ENCODE measurements around the gene SREK1IP1. TPM values are rescaled to one million over a fixed set of nuclear protein-coding genes. Genes with fewer than 3 reads are reported as not detected.

The SREK1IP1 gene
- total RNA-seq, 1 experiment from 2014 or later: 31.7 TPM

- no peak for DNase-seq (ENCODE audit: low spot score)
- no peaks in the 10 kb centered on the region for H3K36me3 ChIP-seq (ENCODE audit: insufficient read depth, low read length, poor library complexity, severe bottlenecking)
- H3K27ac ChIP-seq (ENCODE audit: low read depth, low read length, poor library complexity, severe bottlenecking): no peak overlapping the region
- no peaks in the 10 kb centered on the region for H3K27me3 ChIP-seq (replicated peaks; ENCODE audit: insufficient read depth, low read depth, low read length, poor library complexity)
- POLR2A ChIA-PET (ENCODE audit: low non-redundant PET): no interaction called here
- no peaks in the 10 kb centered on the region for H3K4me1 ChIP-seq (ENCODE audit: insufficient read depth, low read length, poor library complexity, severe bottlenecking)
- no TSS peak for BruUV-seq (replicated peaks)
- H3K4me3 ChIP-seq (ENCODE audit: low read depth, low read length, poor library complexity, severe bottlenecking): no peak overlapping the region
- CTCF ChIA-PET: no interaction called here
- intact Hi-C loops (cut with micrococcal nuclease; ENCODE audit: unreplicated experiment): no loop called here
- no peaks in the 10 kb centered on the region for H3K9me3 ChIP-seq (ENCODE audit: low read depth, low read length, poor library complexity, severe bottlenecking)
- TF ChIP-seq CTCF (conservative IDR thresholded peaks at IDR 0.05; ENCODE audit: low read depth, low read length) (no peak), EZH2 (IDR thresholded peaks at IDR 0.05; ENCODE audit: borderline replicate concordance, low read depth, low read length, poor library complexity, severe bottlenecking) (no peak)
Measured at GRCh38 chr5:64746446-64746845, 22.0 kb downstream of the SREK1IP1 start.

- POLR2A ChIA-PET (ENCODE audit: low non-redundant PET): no interaction called here
Measured at GRCh38 chr5:64744914-64745313, 23.6 kb downstream of the SREK1IP1 start.

GRCh38 chr5:64742821-64743220 is 25.7 kb downstream of the SREK1IP1 start:
- DNase-seq (ENCODE audit: low spot score): no peak
- H3K9me3 ChIP-seq (ENCODE audit: low read depth, low read length, poor library complexity, severe bottlenecking): no peaks in the 10 kb centered on the region
- POLR2A ChIA-PET (ENCODE audit: low non-redundant PET): no interaction called here
- no peak overlapping the region for H3K27ac ChIP-seq (ENCODE audit: low read depth, low read length, poor library complexity, severe bottlenecking)
- peaks cover 13% of the 10 kb centered on the region for H3K36me3 ChIP-seq (ENCODE audit: insufficient read depth, low read length, poor library complexity, severe bottlenecking)
- no TSS peak for BruUV-seq (replicated peaks)
- no peaks in the 10 kb centered on the region for H3K27me3 ChIP-seq (replicated peaks; ENCODE audit: insufficient read depth, low read depth, low read length, poor library complexity)
- H3K4me3 ChIP-seq (ENCODE audit: low read depth, low read length, poor library complexity, severe bottlenecking): no peak overlapping the region
- no peaks in the 10 kb centered on the region for H3K4me1 ChIP-seq (ENCODE audit: insufficient read depth, low read length, poor library complexity, severe bottlenecking)
- TF ChIP-seq CTCF (conservative IDR thresholded peaks at IDR 0.05; ENCODE audit: low read depth, low read length) (no peak), EZH2 (IDR thresholded peaks at IDR 0.05; ENCODE audit: borderline replicate concordance, low read depth, low read length, poor library complexity, severe bottlenecking) (no peak)
- intact Hi-C loops (cut with micrococcal nuclease; ENCODE audit: unreplicated experiment): no loop called here
- CTCF ChIA-PET: no interaction called here

More at GRCh38 chr5:64744914-64745313, 23.6 kb downstream of the SREK1IP1 start:
- no peak for DNase-seq (ENCODE audit: low spot score)
- CTCF ChIA-PET: no interaction called here
- Histone ChIP-seq H3K27me3 (replicated peaks; ENCODE audit: insufficient read depth, low read depth, low read length, poor library complexity) (no peaks in the 10 kb centered on the region), H3K27ac (ENCODE audit: low read depth, low read length, poor library complexity, severe bottlenecking) (no peak overlapping the region), H3K4me3 (ENCODE audit: low read depth, low read length, poor library complexity, severe bottlenecking) (no peak overlapping the region), H3K36me3 (ENCODE audit: insufficient read depth, low read length, poor library complexity, severe bottlenecking) (peaks cover 6% of the 10 kb centered on the region), H3K4me1 (ENCODE audit: insufficient read depth, low read length, poor library complexity, severe bottlenecking) (no peaks in the 10 kb centered on the region), H3K9me3 (ENCODE audit: low read depth, low read length, poor library complexity, severe bottlenecking) (no peaks in the 10 kb centered on the region)
- no TSS peak for BruUV-seq (replicated peaks)
- intact Hi-C loops (cut with micrococcal nuclease; ENCODE audit: unreplicated experiment): no loop called here
- TF ChIP-seq CTCF (conservative IDR thresholded peaks at IDR 0.05; ENCODE audit: low read depth, low read length) (no peak), EZH2 (IDR thresholded peaks at IDR 0.05; ENCODE audit: borderline replicate concordance, low read depth, low read length, poor library complexity, severe bottlenecking) (no peak)
